ENCODE data around the gene SYNE2. TPM values are rescaled to one million over a fixed set of nuclear protein-coding genes. Genes with fewer than 3 reads are reported as not detected.
"Not testable (repeated sequence)": the region's sequence is repeated elsewhere in the genome, so short reads cannot be mapped to it uniquely, and the experiment has no call there.

The SYNE2 gene
- total and polyA plus RNA-seq, 2 of the 8 experiments (the other 6 are each of a cell fraction or from before 2014, with no cell fraction given) = 32.6 to 46.1 TPM

DNA sequence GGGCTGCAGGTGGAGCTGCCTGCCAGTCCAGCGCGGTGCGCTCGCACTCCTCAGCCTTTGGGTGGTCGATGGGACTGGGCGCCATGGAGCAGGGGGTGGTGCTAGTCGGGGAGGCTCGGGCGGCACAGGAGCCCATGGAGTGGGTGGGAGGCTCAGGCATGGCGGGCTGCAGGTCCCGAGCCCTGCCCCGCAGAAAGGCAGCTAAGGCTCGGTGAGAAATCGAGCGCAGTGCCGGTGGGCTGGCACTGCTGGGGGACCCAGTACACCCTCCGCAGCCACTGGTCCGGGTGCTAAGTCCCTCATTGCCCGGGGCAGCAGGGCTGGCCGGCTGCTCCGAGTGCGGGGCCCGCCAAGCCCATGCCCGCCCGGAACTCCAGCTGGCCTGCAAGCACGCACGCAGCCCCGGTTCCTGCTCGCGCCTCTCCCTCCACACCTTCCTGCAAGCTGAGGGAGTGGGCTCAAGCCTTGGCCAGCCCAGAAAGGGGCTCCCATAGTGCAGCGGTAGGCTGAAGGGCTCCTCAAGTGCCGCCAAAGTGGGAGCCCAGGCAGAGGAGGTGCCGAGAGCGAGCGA lies 49.5 kb upstream of the SYNE2 start:
- H3K4ac ChIP-seq (replicated peaks; ENCODE audit: insufficient read length, low read depth, low read length); H3K4me2 ChIP-seq (ENCODE audit: insufficient read depth in 1 of 2, low read depth in 2 of 2, low read length in 2 of 2); H3K56ac ChIP-seq (replicated peaks; ENCODE audit: insufficient read length, low read depth, low read length); H3K79me2 ChIP-seq (ENCODE audit: control insufficient read depth in 1 of 2, insufficient read depth in 2 of 2, low read length in 2 of 2); CTCF ChIA-PET (ENCODE audit: partially characterized antibody); H2BK20ac ChIP-seq (ENCODE audit: low read length); H4K5ac ChIP-seq (ENCODE audit: insufficient read length, low read depth, low read length); H2BK15ac ChIP-seq (ENCODE audit: low read length); H4K8ac ChIP-seq (ENCODE audit: extremely low read depth, insufficient read depth, low read length); H3K23ac ChIP-seq (ENCODE audit: insufficient read length); H2BK12ac ChIP-seq (ENCODE audit: low read depth, low read length); H4K91ac ChIP-seq (replicated peaks; ENCODE audit: insufficient read length, low read length); H3K4me3 ChIP-seq (ENCODE audit: extremely low read depth in 1 of 4, insufficient read depth in 2 of 4, low read depth in 3 of 4, low read length in 4 of 4); H4K20me1 ChIP-seq (replicated peaks in 1 of 2; ENCODE audit: control insufficient read depth in 1 of 2, insufficient read depth in 2 of 2, low read length in 2 of 2); H3K18ac ChIP-seq (ENCODE audit: extremely low read depth, low read length); H3K23me2 ChIP-seq (ENCODE audit: low read depth, low read length); H2AFZ ChIP-seq (ENCODE audit: low read length); H2AK5ac ChIP-seq (ENCODE audit: low read depth, low read length); H3K14ac ChIP-seq (ENCODE audit: insufficient read length); H3K79me1 ChIP-seq (ENCODE audit: low read depth, low read length); H3K9ac ChIP-seq (replicated peaks in 1 of 4; ENCODE audit: extremely low read depth in 1 of 4, low read depth in 3 of 4, low read length in 3 of 4); H3K36me3 ChIP-seq (ENCODE audit: control insufficient read depth in 2 of 4, insufficient read depth in 4 of 4, low read length in 3 of 4); H3K4me1 ChIP-seq (replicated peaks in 1 of 4; ENCODE audit: control insufficient read depth in 3 of 4, insufficient read depth in 4 of 4, low read length in 3 of 4); H2BK120ac ChIP-seq (replicated peaks; ENCODE audit: low read depth, low read length); H3K27me3 ChIP-seq (replicated peaks in 1 of 4; ENCODE audit: control insufficient read depth in 3 of 4, extremely low read depth in 1 of 4, insufficient read depth in 3 of 4, low read length in 3 of 4); H2BK5ac ChIP-seq (ENCODE audit: low read depth, low read length); H3K27ac ChIP-seq (ENCODE audit: low read depth, low read length); H3K9me3 ChIP-seq (ENCODE audit: insufficient read depth in 2 of 2, low read depth in 1 of 2, low read length in 1 of 2); FAIRE-seq: not testable (repeated sequence)
- peak in 1 of 2 experiments; percentile 46 for DNase-seq (ENCODE audit: low read depth in 1 of 2, low spot score in 2 of 2)
- WGBS, 2 experiments (ENCODE audit: extremely low coverage in 1 of 2, insufficient coverage in 1 of 2, insufficient read length in 1 of 2, insufficient replicate concordance in 2 of 2, low coverage in 1 of 2, low lambda C conversion rate in 2 of 2, missing lambda C conversion rate in 1 of 2) = 99% methylated on average over 12 of the region's 35 CpGs; no CpG with 5 or more reads in 1 of the 2 experiments
- POLR2A ChIA-PET (ENCODE audit: partially characterized antibody) = interaction anchor here (0.5 kb wide), 1 partner anchor 55 kb away, joined by 3 read pairs; no protein-coding TSS in a partner anchor

DNA sequence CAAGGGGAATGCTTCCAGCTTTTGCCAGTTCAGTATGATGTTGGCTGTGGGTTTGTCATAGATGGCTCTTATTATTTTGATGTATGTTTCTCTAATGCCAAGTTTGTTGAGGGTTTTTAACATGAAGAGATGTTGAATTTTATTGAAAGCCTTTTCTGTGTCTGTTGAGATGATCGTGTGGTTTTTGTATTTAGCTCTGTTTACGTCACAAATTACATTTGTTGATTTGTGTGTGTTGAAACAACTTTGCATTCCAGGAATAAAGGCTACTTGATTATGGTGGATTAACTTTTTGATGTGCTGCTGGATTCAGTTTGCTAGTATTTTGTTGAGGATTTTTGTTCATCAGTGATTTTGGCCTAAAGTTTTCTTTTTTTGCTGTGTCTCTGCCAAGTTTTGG lies 46.7 kb upstream of the SYNE2 start:
- H3K23me2 ChIP-seq (ENCODE audit: low read depth, low read length); H4K91ac ChIP-seq (replicated peaks; ENCODE audit: insufficient read length, low read length); H2BK20ac ChIP-seq (ENCODE audit: low read length); H3K18ac ChIP-seq (ENCODE audit: extremely low read depth, low read length); H3K9ac ChIP-seq (replicated peaks in 1 of 4; ENCODE audit: extremely low read depth in 1 of 4, low read depth in 3 of 4, low read length in 3 of 4); H3K36me3 ChIP-seq (ENCODE audit: control insufficient read depth in 2 of 4, insufficient read depth in 4 of 4, low read length in 3 of 4); H3K79me1 ChIP-seq (ENCODE audit: low read depth, low read length); H2BK15ac ChIP-seq (ENCODE audit: low read length); H3K79me2 ChIP-seq (ENCODE audit: control insufficient read depth in 1 of 2, insufficient read depth in 2 of 2, low read length in 2 of 2); FAIRE-seq; H3K27ac ChIP-seq (ENCODE audit: low read depth, low read length); H3K23ac ChIP-seq (ENCODE audit: insufficient read length); H4K5ac ChIP-seq (ENCODE audit: insufficient read length, low read depth, low read length); H3K14ac ChIP-seq (ENCODE audit: insufficient read length); H3K4me1 ChIP-seq (replicated peaks in 1 of 4; ENCODE audit: control insufficient read depth in 3 of 4, insufficient read depth in 4 of 4, low read length in 3 of 4); DNase-seq (ENCODE audit: low read depth in 1 of 2, low spot score in 2 of 2); H3K4me2 ChIP-seq (ENCODE audit: insufficient read depth in 1 of 2, low read depth in 2 of 2, low read length in 2 of 2); H4K8ac ChIP-seq (ENCODE audit: extremely low read depth, insufficient read depth, low read length); H3K4me3 ChIP-seq (ENCODE audit: extremely low read depth in 1 of 4, insufficient read depth in 2 of 4, low read depth in 3 of 4, low read length in 4 of 4); H2AK5ac ChIP-seq (ENCODE audit: low read depth, low read length); H3K56ac ChIP-seq (replicated peaks; ENCODE audit: insufficient read length, low read depth, low read length); H2BK120ac ChIP-seq (replicated peaks; ENCODE audit: low read depth, low read length); POLR2A ChIA-PET (ENCODE audit: partially characterized antibody); H2BK12ac ChIP-seq (ENCODE audit: low read depth, low read length); H3K27me3 ChIP-seq (replicated peaks in 1 of 4; ENCODE audit: control insufficient read depth in 3 of 4, extremely low read depth in 1 of 4, insufficient read depth in 3 of 4, low read length in 3 of 4); H2BK5ac ChIP-seq (ENCODE audit: low read depth, low read length); H3K4ac ChIP-seq (replicated peaks; ENCODE audit: insufficient read length, low read depth, low read length); H2AFZ ChIP-seq (ENCODE audit: low read length); H4K20me1 ChIP-seq (replicated peaks in 1 of 2; ENCODE audit: control insufficient read depth in 1 of 2, insufficient read depth in 2 of 2, low read length in 2 of 2); H3K9me3 ChIP-seq (ENCODE audit: insufficient read depth in 2 of 2, low read depth in 1 of 2, low read length in 1 of 2): not testable (repeated sequence)
- CTCF ChIA-PET (ENCODE audit: partially characterized antibody) = interaction anchor here (0.6 kb wide), 1 partner anchor 70 kb away, joined by 4 read pairs; no protein-coding TSS in a partner anchor
- WGBS, 2 experiments (ENCODE audit: extremely low coverage in 1 of 2, insufficient coverage in 1 of 2, insufficient read length in 1 of 2, insufficient replicate concordance in 2 of 2, low coverage in 1 of 2, low lambda C conversion rate in 2 of 2, missing lambda C conversion rate in 1 of 2) = 81% methylated on average over 2 of the region's 2 CpGs; no CpG with 5 or more reads in 1 of the 2 experiments

Measured in H1 (cell line).